GM12891 (cell line): ENCODE measurements around the gene DLD.
"Not testable (repeated sequence)": the region's sequence is repeated elsewhere in the genome, so short reads cannot be mapped to it uniquely, and the experiment has no call there.

Source experiments
- DNase-seq: peaks from one replicate; pipeline ENCODE4 v3.0.0; 2011; ENCODE audit warnings: low spot score; ENCODE audit not compliant: insufficient read length
- FAIRE-seq: peaks from 2 replicates; lab custom pipeline; 2011; peaks lifted over from hg19 to GRCh38; lab: Jason Lieb, UNC
- PAX5 ChIP-seq: IDR thresholded peaks from 2 replicates; pipeline ENCODE4 v1.6.1; 2011; ENCODE audit warnings: low read length, moderate library complexity, mild to moderate bottlenecking; ENCODE audit not compliant: insufficient read depth, severe bottlenecking
- POLR2A ChIP-seq: IDR thresholded peaks from 2 replicates; pipeline ENCODE4 v1.6.1; 2011; ENCODE audit warnings: low read depth, low read length, control low read depth
- POLR2AphosphoS5 ChIP-seq: IDR thresholded peaks from 2 replicates; pipeline ENCODE4 v1.6.1; 2011; ENCODE audit warnings: low read depth, low read length, control low read depth
- POU2F2 ChIP-seq: IDR thresholded peaks from 2 replicates; pipeline ENCODE4 v1.6.1; 2011; ENCODE audit warnings: low read depth, mild to moderate bottlenecking, control low read depth, low read length, moderate library complexity
- SPI1 ChIP-seq: IDR thresholded peaks from 2 replicates; pipeline ENCODE4 v1.6.1; 2011; ENCODE audit warnings: low read depth, low read length, control low read depth
- TAF1 ChIP-seq: IDR thresholded peaks from 2 replicates; pipeline ENCODE4 v1.6.1; 2011; ENCODE audit warnings: low read depth, low read length, control low read depth

Gene DLD

DNA sequence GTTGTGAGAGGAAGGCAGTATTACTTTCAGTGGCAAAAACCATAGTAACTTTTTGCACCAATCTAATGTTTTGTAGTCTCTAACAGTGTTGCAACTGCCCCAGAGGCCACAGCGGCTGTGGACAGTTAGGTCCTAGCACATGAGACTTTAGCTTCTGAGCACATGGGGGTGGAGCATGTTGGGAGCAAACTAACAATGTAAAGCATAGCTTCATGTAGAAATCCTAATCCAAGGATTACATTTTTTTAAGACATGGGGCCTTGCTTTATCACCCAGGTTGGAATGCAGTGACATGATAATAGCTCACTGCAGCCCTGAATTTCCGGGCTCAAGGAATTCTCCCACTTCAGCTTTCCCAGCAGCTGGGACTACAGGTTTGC is 62.9 kb downstream of the DLD start:
- TF ChIP-seq PAX5 (no peak), POU2F2 (no peak), POLR2A (no peak), POLR2AphosphoS5 (no peak), SPI1 (no peak), TAF1 (no peak)
- no peak for DNase-seq
- no peak for FAIRE-seq

DNA sequence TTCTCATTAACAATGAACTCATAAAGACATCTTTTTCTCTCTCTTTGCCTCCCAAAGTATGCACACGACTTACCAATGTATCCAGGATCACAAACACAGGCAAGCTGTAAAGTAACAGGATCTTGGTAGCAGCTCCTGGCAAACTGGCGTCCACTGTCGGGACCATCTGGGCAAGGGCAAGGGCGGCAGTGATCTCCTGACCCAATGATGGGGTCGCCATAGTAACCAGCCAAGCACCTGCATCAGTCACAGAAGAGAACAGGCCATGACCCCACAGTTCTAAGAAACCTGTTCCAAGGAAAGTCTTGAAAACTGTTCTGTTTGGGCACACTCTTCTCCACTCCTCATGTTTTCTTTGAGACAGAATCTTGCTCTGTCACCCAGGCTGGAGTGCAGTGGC is 64.4 kb downstream of the DLD start:
- FAIRE-seq (no peak), DNase-seq (no peak)
- TF ChIP-seq SPI1 (no peak), POU2F2 (no peak), POLR2AphosphoS5 (no peak), POLR2A (no peak)

DNA sequence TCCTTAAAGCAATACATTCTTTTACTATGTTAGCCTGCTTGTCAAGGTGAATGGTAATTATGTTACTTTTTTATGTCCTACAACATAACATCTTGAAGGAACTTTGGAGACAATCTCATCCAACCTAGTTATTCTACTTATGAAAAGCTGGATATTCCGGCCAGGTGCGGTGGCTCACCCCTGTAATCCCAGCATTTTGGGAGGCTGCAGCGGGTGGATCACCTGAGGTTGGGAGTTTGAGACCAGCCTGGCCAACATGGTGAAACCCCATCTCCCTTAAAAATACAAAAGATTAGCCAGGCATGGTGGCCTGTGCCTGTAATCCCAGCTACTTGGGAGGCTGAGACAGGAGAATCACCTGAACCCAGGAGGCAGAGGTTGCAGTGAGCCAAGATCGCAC is 66.0 kb downstream of the DLD start:
- FAIRE-seq, DNase-seq: not testable (repeated sequence)

DNA sequence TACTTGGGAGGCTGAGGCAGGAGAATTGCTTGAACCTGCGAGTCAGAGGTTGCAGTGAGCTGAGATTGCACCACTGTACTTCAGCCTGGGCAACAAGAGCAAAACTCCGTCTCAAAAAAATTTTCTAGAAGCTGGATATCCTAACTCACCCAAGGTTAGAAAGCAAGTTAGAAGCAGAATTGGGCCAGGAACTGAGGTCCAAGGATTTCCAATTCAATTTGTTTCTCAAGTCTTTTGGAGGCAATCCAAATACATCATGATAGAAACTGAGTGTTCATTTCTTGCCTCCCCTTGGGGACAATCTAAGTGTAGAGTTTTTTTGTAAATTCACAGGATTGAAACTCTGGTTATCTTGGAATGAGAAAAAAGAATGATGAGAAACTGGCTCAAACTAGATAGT is 66.5 kb downstream of the DLD start:
- FAIRE-seq: no peak
- TF ChIP-seq SPI1 (no peak), POLR2AphosphoS5 (no peak), POLR2A (no peak), TAF1 (no peak), PAX5 (no peak), POU2F2 (no peak)
- DNase-seq: no peak

DNA sequence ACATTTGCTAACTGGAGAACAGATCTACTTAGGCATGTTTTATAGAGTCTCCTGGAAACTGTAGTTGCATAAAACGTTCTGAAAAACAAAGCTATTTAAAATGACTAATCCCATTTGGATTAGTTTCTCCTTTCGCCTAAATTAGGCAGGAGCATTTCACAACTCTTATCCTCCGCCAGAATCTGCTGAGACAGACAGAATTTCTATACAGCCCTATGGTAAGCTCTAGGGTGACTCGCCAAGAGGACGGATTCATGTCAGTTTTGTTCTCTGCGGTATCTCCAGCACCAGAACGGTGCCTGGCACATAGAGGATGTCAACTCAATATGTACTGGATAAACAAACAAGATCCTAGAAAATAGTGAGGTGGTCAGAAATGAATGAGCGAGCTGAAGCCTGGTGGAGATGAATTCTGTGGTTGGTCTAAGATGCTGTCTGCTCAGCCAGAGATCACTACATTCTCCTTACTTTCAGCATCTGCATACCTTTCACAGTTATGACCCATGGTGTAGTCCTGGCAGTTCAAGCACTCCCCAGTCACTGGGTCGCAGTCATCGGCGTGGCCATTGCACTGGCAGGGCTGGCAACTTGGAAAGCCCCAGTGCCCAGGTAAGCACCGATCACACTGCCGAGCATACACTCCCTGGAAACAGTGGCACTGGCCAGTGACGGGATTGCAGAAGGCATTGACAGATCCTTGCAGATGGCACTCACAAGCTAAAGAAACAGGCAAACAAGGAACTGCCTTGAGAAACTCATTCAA is 68.0 kb downstream of the DLD start:
- DNase-seq: no peak
- no peak for TF ChIP-seq TAF1
- no peak for TF ChIP-seq PAX5
- TF ChIP-seq POLR2A: no peak
- TF ChIP-seq POU2F2: no peak
- no peak for TF ChIP-seq POLR2AphosphoS5
- TF ChIP-seq SPI1: no peak
- FAIRE-seq: no peak

DNA sequence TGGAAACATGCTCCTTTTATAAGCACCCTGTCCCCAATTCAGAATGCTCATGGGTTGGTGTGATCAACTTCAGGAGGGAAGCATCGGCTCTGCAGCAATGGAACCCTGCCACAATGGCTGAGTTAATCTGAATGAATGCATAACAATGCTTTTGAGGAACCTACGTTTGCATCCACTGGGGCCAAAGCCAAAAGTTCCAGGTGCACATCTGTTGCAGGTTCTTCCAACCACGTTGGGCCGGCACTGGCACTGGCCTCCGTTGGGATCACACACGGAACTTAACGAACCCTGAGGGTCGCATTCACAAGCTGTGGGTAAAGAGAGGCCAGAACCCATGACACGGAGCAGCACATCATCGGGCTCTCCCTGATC is 68.5 kb downstream of the DLD start:
- TF ChIP-seq PAX5 (no peak), POLR2AphosphoS5 (no peak)
- FAIRE-seq (no peak), DNase-seq (no peak)

DNA sequence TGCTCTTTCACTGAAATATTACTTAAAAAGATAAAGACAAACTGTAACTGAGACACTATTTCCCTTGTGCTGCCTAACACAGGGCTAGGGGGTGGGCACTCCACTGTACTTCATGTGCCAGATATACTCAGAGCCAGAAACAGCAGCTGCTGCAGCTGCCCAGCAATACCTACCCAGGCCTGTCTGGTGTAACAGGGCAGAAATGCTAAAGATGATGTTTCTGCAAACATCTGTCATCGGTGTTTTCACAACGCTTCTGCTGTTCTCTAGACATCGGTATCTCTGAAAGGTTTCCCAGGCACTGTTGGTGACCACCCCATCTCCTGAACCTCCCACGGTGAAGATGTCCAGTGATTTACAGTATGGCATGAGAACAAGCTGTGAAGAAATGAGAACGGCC is 69.3 kb downstream of the DLD start:
- DNase-seq (no peak), FAIRE-seq (no peak)
- TF ChIP-seq SPI1: no peak
- TF ChIP-seq POLR2AphosphoS5: no peak
- TF ChIP-seq POU2F2: no peak
- no peak for TF ChIP-seq POLR2A
- no peak for TF ChIP-seq TAF1
- no peak for TF ChIP-seq PAX5

DNA sequence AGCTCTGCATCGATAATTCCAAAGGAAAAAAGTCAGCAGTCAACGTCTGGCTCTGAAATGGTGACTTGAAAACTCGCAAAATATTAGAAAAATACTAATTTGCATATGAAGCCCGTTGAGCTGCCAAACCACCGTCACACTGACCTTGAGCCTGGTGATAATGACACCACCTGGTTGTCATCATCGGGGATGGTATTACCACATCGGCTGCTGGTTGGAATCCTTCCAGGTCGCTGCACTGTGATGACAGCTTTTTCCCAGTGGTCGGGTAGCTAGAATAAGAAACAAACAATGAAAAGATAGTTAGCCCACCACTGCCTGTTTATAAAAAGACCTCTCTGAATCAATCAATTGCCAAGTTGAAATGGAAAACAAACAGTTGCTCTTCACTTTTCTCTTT is 70.4 kb downstream of the DLD start:
- no peak for TF ChIP-seq SPI1
- no peak for TF ChIP-seq POU2F2
- no peak for TF ChIP-seq POLR2A
- TF ChIP-seq PAX5: no peak
- TF ChIP-seq TAF1: no peak
- TF ChIP-seq POLR2AphosphoS5: no peak
- no peak for FAIRE-seq
- no peak for DNase-seq

DNA sequence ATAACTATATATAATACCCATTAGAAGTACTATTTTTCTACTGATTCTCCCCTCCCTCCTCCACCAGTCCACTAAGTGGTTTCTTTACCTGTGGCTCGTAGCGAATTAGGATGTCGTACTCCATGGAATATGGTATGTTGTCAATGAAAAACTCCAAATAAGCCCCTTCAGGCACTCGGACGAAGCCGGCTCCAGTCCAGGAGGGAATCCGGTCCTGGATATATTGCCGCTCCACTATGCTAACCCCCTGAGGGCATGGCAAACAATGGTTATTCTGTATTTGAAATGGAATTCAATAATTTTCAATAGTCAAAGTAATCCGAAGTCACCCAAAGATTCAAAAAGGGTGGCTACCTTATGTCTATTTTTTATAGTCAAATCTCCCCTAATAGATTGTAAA is 71.8 kb downstream of the DLD start:
- DNase-seq (no peak), FAIRE-seq (no peak)
- TF ChIP-seq POLR2AphosphoS5 (no peak), POU2F2 (no peak), SPI1 (no peak), TAF1 (no peak), POLR2A (no peak), PAX5 (no peak)

DNA sequence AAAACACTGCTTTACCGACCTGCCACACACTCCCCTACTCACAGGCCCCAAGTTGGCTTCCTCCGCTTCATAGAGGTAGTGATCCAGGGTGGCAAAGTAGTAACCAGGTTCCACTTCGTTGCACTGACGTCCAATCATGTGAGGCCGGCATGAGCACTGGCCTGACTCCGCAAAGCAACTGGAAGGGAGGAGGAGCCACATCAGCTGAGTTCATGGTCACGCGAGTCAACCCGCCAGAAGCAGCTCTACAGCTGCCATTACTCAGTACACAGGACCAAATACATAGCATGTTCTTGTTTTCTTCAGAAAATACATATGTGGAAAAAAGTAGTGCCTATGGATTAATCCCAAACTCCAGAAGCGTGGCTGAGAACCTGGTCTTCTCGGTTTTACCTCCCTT is 73.5 kb downstream of the DLD start:
- DNase-seq (no peak), FAIRE-seq (no peak)
- TF ChIP-seq POU2F2 (no peak), PAX5 (no peak), SPI1 (no peak), POLR2A (no peak), POLR2AphosphoS5 (no peak), TAF1 (no peak)
